HG02763 (cell line): ENCODE measurements around the gene JAM2.
"Not testable (repeated sequence)": the region's sequence is repeated elsewhere in the genome, so short reads cannot be mapped to it uniquely, and the experiment has no call there.

Experiments used
- ATAC-seq: cut with Tn5 transposase; IDR thresholded peaks from one replicate; pipeline ENCODE4 v1.9.1; 2021; ENCODE audit warnings: mild to moderate bottlenecking, moderate library complexity; ENCODE audit not compliant: unreplicated experiment

JAM2 gene

DNA sequence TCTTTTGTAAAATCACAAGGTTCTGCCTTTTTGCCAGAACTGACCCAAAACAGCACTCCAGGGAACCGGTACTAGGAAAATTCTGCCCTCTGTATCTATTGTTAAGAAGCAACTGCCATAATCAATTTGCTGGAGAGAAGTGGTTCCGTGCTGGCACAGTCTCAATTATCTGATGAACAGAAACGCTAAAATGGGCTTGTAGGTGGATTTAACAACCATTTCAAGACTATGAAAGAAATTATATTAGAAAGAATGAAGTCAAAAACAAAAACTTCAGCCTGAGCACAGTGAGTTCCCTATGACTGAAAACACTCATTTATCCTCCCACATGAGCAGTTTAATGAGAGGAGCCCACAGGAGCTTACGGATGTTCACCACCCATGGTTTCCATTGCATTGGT lies 4.4 kb downstream of the JAM2 start:
- no peak for ATAC-seq

- ATAC-seq, result no peak
These were observed 7.4 kb downstream of the JAM2 start for GRCh38 chr21:25646474-25646873.

DNA sequence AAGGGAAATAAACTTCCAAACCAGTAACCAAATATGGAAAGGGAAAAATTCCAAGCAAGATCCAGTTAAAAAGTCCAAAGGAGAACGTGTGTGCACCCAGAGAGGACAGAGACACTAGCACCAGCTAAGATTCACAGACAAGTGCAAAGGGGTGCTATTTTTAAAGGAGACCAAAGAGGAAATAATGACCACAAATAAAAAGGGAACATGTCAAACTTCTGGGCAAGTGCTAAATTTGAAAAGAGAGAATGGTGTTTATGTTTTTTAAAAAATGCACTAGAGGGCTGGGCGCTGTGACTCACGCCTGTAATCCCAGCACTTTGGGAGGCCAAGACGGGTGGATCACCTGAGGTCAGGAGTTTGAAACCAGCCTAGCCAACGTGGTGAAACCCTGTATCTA lies 8.6 kb downstream of the JAM2 start:
- no peak for ATAC-seq

DNA sequence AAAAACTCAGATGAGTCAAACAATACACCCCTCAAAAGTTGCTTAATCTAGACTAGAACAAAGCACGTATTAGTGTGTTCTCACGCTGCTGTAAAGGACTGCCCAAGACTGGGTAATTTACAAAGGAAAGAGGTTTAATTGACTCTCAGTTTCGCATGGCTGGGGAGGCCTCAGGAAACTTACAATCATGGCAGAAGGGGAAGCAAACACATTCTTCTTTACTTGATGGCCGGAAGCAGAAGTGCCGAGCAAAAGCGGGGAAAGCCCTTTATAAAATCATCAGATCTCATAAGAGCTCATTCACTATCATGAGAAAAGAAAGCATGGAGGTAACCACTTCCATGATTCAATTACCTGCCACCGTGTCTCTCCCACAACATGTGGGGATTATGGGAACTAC lies 10.1 kb downstream of the JAM2 start:
- ATAC-seq, result no peak

DNA sequence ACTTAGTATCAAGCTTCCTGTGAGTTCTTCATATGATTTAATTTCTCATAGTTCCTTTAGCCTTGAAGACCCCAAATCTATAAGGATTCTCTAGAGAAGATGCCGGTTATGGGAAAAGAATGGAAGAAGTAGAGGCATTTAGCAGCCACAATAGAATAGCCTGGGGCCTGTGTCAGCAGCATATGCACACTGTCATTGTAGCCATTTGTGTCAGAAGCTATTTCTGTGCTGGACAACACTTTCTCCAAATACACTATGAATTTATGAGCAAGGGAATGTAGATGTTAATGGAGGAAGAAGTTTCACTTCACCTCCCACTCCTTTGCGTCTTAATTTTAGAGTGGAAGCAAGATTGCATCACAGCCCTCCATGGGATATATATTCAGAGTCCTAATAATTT lies 17.4 kb downstream of the JAM2 start:
- ATAC-seq, result no peak

DNA sequence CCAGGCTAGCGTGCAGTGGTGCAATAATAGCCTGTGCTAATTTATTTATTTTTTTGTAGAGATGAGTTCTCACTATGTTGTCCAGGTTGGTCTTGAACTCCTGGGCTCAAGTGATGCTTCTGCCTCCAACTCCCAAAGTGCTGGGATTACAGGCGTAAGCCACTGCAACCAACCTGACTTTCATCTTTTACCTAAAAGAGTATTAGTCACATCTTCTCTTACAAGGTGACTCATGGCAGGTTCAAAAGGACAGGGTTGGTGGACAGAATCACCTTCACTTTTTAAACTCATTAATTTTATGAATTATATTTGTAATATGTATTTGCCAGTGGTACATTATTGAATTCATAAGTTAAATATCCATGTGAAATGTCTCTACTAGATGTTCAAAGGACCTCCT lies 18.1 kb downstream of the JAM2 start:
- no peak for ATAC-seq

DNA sequence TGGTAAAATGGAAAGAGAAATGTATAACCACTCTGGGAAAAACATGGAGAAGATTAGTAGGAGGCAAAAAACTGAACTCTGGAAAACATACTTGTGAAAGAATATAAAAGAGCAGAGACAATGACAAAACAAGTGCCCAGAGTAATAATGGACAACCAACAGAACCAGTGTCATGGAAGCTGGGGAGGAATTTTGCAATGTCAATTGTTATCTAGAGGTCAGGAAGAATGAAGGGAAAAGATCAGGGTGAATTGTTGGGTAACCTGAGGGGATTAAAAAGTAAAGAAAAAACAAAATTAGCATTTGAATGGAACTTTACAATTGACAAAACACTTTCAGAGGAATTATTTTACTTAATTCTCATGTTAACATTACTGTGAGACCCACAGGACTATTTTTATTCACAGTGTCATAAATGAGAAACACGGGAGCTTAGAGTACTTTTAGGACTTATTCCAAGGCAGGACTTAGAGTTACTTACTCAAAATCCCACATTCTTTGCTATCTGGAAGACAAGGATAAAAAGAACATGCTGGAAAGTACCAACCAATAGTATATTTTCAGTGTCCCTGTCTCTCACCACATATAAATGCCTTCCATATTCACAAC lies 19.5 kb downstream of the JAM2 start:
- no peak for ATAC-seq

DNA sequence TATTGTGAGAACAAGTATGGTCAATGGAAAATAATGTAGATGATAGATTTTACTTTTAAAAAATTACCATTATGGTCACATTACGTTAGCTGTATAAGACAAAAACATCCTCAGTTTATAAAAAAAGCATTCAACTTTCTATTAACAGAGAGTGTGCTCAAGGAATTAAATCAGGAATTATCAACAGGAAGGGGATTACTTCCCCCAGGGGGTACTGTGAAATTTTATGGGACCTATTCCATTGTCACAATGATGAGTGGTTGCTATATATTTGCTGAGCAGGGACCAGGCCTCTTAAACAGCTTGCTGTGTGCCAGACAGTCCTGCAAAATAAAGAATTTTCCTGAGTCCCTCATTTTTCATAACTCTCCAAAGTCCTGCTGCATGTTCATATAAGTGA lies 21.2 kb downstream of the JAM2 start:
- ATAC-seq, result no peak

DNA sequence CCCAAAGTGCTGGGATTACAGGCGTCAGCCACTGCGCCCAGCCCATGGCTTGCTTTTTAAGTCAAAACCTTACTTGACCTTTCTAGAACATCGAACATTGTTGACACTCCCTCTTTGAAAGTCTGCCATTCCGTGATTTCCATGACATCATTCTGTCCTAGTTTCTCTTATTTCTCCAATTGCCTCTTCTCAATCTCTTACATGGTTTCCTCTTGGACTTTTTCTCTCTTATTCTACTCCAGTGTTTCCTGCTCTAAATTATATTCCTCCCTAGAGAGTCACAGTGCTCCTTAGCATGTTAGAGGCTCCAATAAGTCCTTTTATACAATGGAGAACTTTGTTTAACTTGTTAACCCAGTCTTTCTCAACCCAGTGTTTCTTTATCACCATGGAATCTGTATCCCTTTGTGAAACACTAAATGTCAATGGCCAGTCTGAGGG lies 25.5 kb downstream of the JAM2 start:
- no peak for ATAC-seq

DNA sequence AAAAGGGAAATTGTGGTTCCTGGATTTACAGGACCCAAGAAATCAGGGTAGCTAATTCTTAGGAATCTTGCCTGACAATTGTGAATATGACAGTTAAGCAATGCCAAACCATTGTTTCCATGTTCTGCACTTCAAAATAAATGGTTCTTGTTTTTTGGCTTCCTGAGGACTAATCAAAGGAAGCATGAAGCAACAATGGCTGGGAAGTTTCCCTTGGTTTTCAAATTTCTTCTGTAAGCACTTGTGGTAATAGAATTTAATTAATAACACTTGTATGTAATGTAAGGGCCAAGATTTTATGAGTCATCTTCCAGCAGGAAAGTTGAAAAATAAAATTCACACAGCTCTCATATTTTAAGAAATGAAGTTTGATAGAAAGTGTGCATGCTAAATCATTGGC lies 31.7 kb downstream of the JAM2 start:
- no peak for ATAC-seq

DNA sequence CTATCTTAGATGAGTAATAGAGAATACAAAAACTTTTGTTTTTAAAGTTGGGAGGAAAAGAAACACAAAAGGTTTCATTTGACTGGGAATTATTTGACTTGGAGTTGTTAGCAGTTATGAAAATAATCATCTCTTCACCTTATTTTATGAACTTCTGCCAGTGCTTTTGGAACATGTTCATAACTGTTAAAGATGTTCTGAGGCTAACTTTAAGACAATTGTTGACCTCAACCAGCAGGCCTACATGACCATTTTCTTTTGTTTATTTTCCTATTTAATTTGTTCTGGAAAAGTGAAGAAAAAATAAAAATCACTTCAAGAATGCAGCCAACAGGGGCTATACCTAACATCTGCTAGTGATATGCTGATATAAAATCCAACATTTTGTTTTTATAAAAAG lies 37.4 kb downstream of the JAM2 start:
- no peak for ATAC-seq

DNA sequence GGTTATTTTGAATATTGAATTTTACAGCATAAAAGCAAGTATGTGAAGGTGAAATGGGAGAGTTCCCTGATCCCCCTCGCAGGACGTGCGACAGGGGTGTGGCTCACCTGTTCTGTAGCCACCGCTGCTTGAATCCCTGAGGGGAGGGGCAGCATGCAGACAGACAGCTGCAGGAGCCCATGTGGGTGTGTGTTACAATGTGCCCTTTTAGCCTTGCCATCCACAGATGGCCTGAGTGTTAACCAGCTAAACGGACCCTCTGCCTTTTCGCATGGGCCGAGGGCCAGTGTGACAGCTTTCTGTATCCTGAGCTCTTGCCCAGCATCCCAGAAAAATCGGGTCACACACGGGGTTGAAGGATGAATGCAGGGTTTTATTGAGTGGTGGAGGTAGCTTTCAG lies 43.3 kb downstream of the JAM2 start:
- no peak for ATAC-seq

DNA sequence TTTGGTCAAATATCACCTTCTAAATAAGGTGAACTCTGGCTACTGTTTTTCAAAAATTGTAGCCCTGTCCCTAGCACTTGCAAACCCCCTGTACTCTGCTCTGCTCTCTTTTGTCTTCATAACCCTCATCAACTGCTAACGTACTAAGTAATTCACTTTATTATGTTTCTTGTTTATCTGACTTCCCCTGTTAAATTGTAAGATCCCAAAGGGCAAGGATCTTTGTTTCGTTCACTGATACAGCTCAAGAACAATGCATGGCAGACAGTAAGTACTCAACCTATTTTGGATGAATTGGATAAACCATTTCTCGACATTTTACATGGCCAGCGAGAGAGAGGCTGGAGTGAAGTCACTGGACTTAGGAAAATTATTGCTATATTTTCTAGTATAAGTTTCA lies 48.7 kb downstream of the JAM2 start:
- ATAC-seq, result no peak

GRCh38 chr21:25688275-25689155 lies 49.5 kb downstream of the JAM2 start:
- no peak for ATAC-seq

- no peak for ATAC-seq
These were observed 50.2 kb downstream of the JAM2 start for GRCh38 chr21:25689226-25689625.

GRCh38 chr21:25691976-25692375 lies 52.9 kb downstream of the JAM2 start:
- ATAC-seq, result no peak

DNA sequence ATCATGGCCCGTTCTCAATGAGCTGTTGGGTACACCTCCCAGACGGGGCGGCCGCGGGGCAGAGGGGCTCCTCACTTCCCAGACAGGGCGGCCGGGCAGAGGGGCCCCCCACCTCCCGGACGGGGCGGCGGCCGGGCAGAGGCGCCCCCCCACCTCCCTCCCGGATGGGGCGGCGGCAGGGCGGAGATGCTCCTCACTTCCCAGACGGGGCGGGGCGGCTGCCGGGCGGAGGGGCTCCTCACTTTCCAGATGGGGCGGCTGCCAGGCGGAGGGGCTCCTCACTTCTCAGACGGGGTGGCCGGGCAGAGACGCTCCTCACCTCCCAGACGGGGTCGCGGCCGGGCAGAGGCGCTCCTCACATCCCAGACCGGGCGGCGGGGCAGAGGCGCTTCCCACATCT lies 56.4 kb downstream of the JAM2 start:
- not testable (repeated sequence) for ATAC-seq

DNA sequence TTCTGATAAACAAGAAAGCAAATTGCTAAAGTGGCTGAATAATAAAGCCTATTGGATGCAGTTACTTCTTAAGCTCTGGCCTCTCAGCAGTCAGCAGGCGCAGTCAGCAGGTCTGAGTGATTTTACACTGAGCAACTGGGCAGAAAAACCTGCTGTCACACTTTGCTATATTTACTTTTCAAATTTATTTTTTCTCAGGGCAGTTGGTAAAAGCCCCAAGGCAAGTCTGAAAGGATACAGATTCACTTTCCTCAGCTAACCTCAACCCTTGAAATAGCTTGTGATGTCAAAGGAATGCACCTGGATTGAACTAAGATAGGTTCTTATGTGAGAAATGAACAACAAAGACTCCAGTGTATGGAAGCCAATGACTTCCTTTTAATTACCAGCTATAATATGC lies 61.7 kb downstream of the JAM2 start:
- no peak for ATAC-seq

DNA sequence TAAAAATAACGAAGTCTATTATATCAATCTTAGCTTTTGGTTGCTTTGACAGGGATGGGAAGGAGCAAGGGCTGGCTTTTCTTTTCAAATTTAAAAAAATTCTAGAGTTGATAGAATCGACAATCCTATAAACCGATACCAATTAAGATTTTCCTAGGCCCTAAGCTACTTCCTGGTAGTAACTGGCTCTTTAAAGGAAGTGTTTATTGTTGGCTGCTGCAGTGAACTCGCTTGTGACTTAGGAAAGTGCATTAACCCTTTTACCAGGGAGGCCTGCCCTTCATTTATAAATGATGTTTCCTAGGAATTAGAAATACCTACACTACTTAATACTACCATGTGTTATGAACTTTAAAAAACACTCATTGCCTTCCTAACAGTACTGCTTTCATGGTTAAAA lies 62.5 kb downstream of the JAM2 start:
- ATAC-seq, result no peak

GRCh38 chr21:25708467-25709065 lies 69.5 kb downstream of the JAM2 start:
- no peak for ATAC-seq

- no peak for ATAC-seq
These were observed 70.7 kb downstream of the JAM2 start for GRCh38 chr21:25709684-25710265.

DNA sequence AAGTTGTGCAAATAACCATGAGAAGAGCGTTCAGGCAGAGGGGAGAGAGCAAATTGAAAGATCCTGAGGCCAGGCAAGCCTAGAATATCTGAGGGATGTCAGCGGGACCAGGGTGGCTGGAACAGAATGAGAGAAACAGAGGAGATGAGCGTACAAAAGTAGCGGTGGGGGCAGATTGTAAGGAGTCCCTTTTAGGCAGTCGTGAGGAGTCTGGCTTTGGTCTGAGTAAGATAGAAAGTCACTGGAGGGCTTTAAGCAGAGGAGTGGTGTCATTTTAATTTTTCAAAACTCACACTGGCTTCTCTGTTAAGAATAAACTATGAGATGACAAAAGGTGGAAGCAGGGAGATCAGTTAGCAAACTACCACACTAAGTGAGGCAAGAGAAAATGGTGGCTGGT lies 71.5 kb downstream of the JAM2 start:
- ATAC-seq, result no peak
